ENCODE results near the gene KCNK10.

DNA sequence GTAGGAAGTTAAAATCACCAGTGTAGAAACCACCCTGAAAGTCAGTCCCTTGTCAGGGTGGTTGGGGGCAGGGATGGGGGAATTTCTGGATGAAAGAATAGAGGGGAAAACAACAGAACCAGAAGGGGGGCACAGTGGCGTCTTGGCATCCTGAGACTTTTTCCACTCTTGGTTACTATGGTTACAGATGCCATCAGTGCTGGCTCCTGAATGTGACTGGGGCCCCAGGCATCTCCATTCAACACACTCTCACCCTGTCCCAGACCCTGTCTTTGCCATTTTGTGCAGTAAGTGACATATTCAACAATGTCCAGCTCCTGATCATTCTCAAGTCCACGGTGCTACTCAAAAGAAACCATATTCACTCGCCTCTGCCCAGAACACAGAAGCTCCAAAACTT is 11.3 kb downstream of the KCNK10 start:
- TF ChIP-seq, protein P1, sequence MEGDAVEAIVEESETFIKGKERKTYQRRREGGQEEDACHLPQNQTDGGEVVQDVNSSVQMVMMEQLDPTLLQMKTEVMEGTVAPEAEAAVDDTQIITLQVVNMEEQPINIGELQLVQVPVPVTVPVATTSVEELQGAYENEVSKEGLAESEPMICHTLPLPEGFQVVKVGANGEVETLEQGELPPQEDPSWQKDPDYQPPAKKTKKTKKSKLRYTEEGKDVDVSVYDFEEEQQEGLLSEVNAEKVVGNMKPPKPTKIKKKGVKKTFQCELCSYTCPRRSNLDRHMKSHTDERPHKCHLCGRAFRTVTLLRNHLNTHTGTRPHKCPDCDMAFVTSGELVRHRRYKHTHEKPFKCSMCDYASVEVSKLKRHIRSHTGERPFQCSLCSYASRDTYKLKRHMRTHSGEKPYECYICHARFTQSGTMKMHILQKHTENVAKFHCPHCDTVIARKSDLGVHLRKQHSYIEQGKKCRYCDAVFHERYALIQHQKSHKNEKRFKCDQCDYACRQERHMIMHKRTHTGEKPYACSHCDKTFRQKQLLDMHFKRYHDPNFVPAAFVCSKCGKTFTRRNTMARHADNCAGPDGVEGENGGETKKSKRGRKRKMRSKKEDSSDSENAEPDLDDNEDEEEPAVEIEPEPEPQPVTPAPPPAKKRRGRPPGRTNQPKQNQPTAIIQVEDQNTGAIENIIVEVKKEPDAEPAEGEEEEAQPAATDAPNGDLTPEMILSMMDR (IDR thresholded peaks at IDR 0.05; ENCODE audit: low read depth, low read length, poor library complexity, severe bottlenecking): no peak
- no peak for TF ChIP-seq EZH2phosphoT487 (IDR thresholded peaks at IDR 0.05; ENCODE audit: borderline replicate concordance, low read length)
